Activated CD8-positive, alpha-beta memory T cell treated with anti-CD3 and anti-CD28 coated beads for 24 hours (primary cell): ENCODE measurements around the gene PEF1.
"Not testable (repeated sequence)": the region's sequence is repeated elsewhere in the genome, so short reads cannot be mapped to it uniquely, and the experiment has no call there.

Source experiments
- DNase-seq: peaks from one replicate; pipeline ENCODE4 v3.0.0-alpha.2; 2020

Gene PEF1

GRCh38 chr1:31605908-31606427 is 38.7 kb downstream of the PEF1 start:
- DNase-seq: no peak

DNA sequence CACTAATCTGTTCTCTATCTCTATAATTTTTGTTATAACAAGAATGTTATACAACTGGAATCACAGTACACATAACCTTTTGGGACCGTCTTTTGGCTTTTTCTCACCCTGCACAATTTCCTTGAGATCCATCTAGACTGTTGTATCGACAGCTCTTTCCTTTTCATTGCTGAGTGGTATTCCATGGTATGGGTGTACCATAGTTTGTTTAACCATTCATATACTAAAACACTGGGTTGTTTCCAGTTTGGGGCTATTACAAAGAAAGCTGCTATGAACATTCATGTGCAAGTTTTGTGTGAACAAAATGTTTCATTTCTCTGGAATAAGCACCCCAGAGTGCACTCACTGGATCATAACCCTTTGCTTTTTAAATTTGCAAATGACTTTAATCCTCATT is 42.6 kb downstream of the PEF1 start:
- no peak for DNase-seq

GRCh38 chr1:31600641-31601040 is 44.0 kb downstream of the PEF1 start:
- DNase-seq: no peak

DNA sequence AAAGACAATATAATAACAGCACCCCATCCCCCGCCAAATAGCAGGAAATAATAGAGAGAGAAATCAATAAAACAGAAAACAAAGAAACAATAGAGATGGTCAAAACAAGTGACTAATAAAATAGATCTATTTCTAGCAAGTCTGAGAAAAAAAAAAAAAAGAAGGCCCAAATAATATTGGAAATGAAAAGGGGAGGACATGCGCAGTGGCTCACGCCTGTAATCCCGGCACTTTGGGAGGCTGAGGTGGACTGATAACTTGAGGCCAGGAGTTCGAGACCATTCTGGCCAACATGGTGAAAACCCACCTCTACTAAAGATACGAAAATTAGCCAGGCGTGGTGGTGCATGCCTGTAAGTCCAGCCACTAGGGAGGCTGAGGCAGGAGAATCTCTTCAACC is 45.7 kb downstream of the PEF1 start:
- no peak for DNase-seq

DNA sequence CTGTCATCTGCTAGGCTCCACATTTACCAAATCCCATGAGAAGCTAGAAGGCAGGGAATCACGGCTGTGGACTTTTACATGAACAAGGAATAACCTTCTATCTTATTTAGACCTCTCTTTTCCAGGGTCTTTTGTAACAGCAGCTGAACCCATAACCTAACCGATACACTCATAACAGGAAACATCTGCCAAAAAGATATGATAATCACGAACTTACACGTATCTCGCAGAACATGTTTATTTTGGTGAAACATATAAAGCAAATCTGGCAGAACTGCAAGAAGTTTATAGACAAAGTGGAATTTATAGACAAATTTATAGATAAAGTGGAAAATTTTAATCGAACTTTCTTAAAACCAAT is 48.0 kb downstream of the PEF1 start:
- DNase-seq: no peak

GRCh38 chr1:31595836-31596736 is 48.6 kb downstream of the PEF1 start:
- no peak for DNase-seq

GRCh38 chr1:31593770-31594632 is 50.7 kb downstream of the PEF1 start:
- DNase-seq: peak; percentile 87

DNA sequence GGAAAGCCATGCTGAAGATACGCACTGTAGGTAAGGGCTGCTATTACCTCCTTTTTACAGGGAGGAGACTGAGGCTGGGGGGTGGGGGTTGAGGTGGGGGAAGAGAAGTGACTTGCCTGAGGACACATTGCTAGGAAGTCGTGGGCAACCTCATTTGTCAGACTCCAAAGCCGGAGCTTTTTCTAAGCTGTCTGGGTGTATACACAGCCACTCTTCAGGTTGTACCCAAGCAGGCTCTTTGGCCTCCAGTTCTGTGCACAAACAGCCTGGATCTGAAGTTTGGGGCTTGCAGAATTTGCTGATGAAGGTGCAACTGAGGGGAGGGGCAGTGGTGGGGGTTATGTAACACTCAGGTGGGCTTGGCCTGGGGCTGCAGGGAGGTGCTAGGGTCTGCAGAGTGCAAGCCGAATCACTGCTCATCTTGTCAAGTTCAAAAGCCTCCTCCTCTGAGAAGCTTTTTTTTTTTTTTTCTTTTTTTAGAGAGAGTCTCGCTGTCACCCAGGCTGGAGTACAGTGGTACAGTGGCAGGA is 51.5 kb downstream of the PEF1 start:
- DNase-seq: no peak

DNA sequence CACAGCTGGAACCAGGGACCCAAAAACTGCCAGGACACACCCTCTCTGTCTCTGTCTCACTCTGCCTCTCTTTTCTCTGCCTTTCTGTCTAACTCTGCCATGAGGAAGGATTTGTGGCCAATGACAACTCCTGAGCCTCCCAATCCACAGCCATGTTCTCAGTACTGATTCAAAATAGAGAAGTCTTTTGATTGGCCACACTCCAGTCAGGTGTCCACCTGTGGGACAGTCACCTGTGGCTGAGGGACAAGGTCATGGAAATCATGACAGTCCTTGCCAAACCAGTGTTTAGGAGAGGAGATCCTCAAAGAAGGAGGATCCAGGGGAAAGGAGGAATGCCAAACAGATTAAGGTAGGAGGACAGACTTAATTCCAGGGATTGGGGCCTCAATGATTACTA is 52.5 kb downstream of the PEF1 start:
- no peak for DNase-seq

DNA sequence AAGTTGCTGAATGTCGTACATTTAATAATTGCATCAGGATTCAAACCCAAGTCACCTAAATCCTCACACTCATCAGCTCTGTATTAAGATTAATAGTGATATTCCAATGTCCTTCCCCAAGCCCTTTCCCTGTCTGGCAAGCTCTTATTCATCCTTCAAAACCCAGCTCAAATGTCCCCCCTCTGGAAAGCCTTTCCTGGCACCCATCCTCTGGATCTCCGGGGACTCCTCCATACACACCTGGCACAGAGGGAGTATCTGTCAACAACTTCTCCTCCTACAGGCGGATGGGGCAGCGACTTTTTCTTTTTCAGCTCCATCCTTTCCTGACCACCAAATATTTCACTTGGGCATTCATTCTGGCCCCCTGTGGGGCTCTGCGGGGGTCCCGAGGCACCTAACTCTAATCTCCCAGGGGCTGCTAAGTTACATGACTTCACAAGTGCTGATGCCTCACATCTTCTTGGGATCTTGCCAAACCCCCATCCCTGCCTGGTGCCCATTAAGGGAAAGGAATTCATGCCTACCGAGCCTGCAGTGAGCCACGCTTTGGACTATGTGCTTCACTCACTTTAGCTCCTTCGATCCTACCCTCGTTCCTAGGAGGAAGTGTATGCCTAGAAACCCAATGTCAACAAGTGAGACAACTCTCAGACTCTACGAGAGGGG is 53.1 kb downstream of the PEF1 start:
- DNase-seq: no peak

DNA sequence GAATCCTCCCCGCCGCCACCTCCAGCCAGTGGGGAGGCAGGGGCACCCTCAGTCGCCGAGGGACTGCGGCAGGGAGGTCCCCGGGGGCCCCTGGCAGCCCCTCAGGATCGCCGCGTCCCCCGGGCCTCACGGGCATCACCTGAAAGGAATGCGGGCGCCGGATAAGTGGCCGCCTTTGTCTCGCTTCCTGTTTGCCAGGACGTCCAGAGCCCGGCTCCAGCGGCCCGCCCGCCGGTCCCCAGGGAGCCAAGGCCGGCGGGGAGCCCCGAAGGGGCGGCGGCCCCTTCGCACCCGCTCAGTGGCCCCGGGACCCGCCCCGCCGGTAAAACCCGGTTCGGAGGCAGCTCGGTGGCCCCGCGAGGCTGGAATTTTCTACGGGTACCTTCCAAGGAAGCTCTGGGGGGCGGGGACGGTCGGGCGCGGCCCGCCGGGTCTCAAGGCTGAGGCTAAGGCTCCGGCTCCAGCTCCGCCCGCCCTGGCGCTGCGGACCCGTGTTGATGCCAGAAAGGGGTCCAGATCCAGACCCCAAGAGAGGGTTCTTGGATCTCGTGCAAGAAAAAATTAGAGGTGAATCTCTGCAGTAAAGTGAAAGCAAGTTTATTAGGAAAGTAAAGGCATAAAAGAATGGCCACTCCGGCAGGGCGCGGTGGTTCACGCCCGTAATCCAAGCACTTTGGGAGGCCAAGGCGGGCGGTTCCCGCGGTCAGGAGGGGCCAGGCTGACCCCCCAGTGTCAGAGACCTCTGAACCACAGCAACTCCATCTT is 55.7 kb downstream of the PEF1 start:
- peak; percentile 43 for DNase-seq

GRCh38 chr1:31587720-31588423 is 56.8 kb downstream of the PEF1 start:
- DNase-seq: peak; percentile 75

GRCh38 chr1:31587328-31587699 is 57.4 kb downstream of the PEF1 start:
- DNase-seq: not testable (repeated sequence)

GRCh38 chr1:31586376-31587327 is 58.0 kb downstream of the PEF1 start:
- peak; percentile 54 for DNase-seq

DNA sequence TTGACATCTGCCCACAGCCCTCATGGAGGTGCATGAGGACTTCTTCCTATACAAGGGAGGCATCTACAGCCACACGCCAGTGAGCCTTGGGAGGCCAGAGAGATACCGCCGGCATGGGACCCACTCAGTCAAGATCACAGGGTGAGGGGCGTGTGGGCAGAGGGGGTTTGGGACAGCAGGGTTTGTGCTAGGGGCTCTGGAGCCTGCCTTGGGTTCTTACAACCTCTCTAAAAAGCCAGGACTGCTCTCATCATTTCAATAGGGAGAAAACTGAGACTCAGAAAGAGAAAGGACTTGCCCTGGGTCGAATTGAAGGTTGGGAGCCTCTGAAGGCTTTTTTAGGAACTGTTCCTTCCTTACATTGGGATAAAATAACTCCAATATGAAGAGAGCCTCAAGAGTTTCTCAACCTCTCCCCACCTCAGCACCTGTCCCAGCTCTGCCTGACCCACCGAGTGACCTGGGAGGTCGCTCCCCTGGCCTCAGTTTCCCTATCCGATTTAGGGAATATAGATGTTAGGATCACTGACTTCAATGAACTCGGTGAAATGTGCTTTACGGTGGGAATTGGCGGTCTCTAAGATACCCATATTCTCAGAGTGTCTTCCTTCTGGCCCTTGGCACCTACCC is 58.8 kb downstream of the PEF1 start:
- DNase-seq: peak; percentile 44

DNA sequence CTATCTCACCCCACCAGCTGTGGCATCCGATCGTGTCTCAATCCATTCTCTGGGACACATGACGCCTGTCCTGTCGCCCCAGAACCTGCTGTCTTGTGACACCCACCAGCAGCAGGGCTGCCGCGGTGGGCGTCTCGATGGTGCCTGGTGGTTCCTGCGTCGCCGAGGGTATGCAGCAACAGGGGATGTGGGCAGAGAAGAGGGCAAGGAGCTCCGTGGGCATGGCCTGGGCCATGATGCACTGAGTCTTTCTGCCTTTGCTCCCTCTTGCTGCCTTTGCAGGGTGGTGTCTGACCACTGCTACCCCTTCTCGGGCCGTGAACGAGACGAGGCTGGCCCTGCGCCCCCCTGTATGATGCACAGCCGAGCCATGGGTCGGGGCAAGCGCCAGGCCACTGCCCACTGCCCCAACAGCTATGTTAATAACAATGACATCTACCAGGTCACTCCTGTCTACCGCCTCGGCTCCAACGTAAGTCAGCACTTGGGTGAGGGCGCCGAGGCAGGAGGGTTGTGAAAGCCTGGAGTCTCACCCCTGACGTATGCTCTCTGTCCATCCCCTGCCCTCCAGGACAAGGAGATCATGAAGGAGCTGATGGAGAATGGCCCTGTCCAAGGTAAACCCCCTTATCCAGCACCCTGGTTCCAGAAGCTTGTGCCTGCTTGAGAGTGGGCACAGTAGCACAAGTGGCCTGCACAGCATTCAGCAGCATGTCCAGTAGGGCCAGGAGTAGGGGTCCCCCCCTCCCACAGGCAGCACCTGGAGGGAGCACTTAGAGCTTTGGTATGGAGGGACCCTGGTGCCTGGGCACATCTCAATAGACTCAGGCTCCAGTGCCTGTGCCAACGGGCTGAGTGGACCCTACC is 59.6 kb downstream of the PEF1 start:
- DNase-seq: peak; percentile 46

- DNase-seq: peak; percentile 49
These were observed 60.4 kb downstream of the PEF1 start for GRCh38 chr1:31583995-31584868.
